HCT116 (cell line): ENCODE results near the gene LATS1.

Experiments used
- CEBPB ChIP-seq: IDR thresholded peaks from 2 replicates; pipeline ENCODE4 v1.6.1; 2012; ENCODE audit warnings: low read depth
- EGR1 ChIP-seq: IDR thresholded peaks from 2 replicates; pipeline ENCODE4 v1.6.1; 2012; ENCODE audit warnings: low read depth
- EZH2phosphoT487 ChIP-seq: fragments of 200-600 bp; IDR thresholded peaks from 2 replicates; pipeline ENCODE4 v1.6.1; 2018; ENCODE audit warnings: antibody characterized with exemption, borderline replicate concordance
- POLR2A ChIP-seq: IDR thresholded peaks from 2 replicates; pipeline ENCODE4 v1.7.0; 2011; ENCODE audit warnings: borderline replicate concordance; ENCODE audit not compliant: insufficient read depth, insufficient read length; ENCODE audit errors: extremely low read depth
- POLR2AphosphoS5 ChIP-seq: IDR thresholded peaks from 2 replicates; pipeline ENCODE4 v1.6.1; 2011; ENCODE audit warnings: mild to moderate bottlenecking, low read depth, low read length, moderate library complexity
- SRF ChIP-seq: IDR thresholded peaks from 2 replicates; pipeline ENCODE4 v1.6.1; 2012; ENCODE audit warnings: low read depth
- YY1 ChIP-seq: IDR thresholded peaks from 2 replicates; pipeline ENCODE4 v1.6.1; 2011; ENCODE audit warnings: low read length, low read depth, moderate library complexity, mild to moderate bottlenecking; ENCODE audit not compliant: insufficient replicate concordance; ENCODE audit errors: extremely low read depth
- TF ChIP-seq, protein P1 (sequence below), 3 experiments: fragments of 200-600 bp in 1 of 3; sonication (generic) in 1 of 3; IDR thresholded peaks in 2 of 3; conservative IDR thresholded peaks in 1 of 3; 2 replicates each; pipeline ENCODE4 v1.5.1; 2012 to 2017; ENCODE audit warnings: low read depth in 2 of 3, low read length in 2 of 3, antibody characterized with exemption in 1 of 3, borderline replicate concordance in 1 of 3, control low read depth in 1 of 3, mild to moderate bottlenecking in 1 of 3, mixed read lengths in 1 of 3, mixed run types in 1 of 3, moderate library complexity in 1 of 3; ENCODE audit not compliant: insufficient read depth in 1 of 3
- TF ChIP-seq, protein P2 (sequence below): IDR thresholded peaks from 2 replicates; pipeline ENCODE4 v1.6.1; 2012; ENCODE audit warnings: low read depth
- TF ChIP-seq, protein P3 (sequence below): IDR thresholded peaks from 2 replicates; pipeline ENCODE4 v1.6.1; 2012

DNA sequence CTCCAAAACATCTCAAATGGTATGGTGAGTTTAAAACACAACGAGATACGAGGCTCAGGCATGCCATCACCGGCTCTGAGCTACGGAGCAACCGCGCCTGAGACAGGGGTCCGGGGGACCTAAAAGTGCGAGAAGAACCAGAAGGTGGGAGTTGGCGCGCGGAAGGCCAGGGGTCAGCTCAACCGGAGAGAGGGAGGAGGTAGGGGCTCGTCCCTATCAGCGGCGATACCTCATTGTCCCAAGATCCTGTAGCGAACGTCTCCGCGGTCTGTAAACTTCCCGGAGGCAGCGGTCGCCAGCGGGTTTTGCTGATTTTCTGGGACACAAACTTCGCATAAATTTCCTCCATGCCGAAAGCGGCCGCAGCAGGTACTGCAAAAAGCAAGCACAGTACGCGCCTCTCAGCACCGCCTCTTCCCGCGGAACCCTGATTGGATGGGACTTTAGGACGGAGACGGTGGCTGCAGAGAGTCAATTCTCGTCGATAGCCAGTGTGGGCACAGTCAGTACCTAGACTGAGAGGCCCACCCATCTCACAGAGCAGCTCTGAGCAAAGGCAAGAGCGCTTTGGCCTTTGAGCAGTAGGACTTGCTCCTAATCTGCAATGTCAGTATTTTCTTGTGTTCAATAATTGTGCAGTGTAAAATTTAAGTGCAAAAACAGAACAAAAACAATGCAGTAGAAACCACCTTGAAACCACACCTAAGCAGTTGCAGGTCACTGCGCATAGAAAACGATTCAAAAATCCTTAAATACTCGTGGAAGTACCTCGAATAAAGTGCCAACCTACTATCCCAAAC, 28.4 kb upstream of the LATS1 start, which contains the start of gene NUP43:
- TF ChIP-seq, protein P1, sequence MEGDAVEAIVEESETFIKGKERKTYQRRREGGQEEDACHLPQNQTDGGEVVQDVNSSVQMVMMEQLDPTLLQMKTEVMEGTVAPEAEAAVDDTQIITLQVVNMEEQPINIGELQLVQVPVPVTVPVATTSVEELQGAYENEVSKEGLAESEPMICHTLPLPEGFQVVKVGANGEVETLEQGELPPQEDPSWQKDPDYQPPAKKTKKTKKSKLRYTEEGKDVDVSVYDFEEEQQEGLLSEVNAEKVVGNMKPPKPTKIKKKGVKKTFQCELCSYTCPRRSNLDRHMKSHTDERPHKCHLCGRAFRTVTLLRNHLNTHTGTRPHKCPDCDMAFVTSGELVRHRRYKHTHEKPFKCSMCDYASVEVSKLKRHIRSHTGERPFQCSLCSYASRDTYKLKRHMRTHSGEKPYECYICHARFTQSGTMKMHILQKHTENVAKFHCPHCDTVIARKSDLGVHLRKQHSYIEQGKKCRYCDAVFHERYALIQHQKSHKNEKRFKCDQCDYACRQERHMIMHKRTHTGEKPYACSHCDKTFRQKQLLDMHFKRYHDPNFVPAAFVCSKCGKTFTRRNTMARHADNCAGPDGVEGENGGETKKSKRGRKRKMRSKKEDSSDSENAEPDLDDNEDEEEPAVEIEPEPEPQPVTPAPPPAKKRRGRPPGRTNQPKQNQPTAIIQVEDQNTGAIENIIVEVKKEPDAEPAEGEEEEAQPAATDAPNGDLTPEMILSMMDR (IDR thresholded peaks at IDR 0.05 in 2 of 3, conservative IDR thresholded peaks at IDR 0.05 in 1 of 3; ENCODE audit: borderline replicate concordance in 1 of 3, insufficient read depth in 1 of 3, low read depth in 2 of 3, low read length in 2 of 3), result peak in 2 of 3 experiments; percentile 50 to 55; a peak in 4 of 6 replicates
- TF ChIP-seq POLR2A, result peak; percentile 32
- peak; percentile 77 for TF ChIP-seq YY1
- no peak for TF ChIP-seq EZH2phosphoT487
- TF ChIP-seq POLR2AphosphoS5, result peak; percentile 91
- TF ChIP-seq CEBPB, result no peak
- TF ChIP-seq, protein P2, sequence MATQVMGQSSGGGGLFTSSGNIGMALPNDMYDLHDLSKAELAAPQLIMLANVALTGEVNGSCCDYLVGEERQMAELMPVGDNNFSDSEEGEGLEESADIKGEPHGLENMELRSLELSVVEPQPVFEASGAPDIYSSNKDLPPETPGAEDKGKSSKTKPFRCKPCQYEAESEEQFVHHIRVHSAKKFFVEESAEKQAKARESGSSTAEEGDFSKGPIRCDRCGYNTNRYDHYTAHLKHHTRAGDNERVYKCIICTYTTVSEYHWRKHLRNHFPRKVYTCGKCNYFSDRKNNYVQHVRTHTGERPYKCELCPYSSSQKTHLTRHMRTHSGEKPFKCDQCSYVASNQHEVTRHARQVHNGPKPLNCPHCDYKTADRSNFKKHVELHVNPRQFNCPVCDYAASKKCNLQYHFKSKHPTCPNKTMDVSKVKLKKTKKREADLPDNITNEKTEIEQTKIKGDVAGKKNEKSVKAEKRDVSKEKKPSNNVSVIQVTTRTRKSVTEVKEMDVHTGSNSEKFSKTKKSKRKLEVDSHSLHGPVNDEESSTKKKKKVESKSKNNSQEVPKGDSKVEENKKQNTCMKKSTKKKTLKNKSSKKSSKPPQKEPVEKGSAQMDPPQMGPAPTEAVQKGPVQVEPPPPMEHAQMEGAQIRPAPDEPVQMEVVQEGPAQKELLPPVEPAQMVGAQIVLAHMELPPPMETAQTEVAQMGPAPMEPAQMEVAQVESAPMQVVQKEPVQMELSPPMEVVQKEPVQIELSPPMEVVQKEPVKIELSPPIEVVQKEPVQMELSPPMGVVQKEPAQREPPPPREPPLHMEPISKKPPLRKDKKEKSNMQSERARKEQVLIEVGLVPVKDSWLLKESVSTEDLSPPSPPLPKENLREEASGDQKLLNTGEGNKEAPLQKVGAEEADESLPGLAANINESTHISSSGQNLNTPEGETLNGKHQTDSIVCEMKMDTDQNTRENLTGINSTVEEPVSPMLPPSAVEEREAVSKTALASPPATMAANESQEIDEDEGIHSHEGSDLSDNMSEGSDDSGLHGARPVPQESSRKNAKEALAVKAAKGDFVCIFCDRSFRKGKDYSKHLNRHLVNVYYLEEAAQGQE, result no peak
- TF ChIP-seq SRF, result no peak
- TF ChIP-seq, protein P3, sequence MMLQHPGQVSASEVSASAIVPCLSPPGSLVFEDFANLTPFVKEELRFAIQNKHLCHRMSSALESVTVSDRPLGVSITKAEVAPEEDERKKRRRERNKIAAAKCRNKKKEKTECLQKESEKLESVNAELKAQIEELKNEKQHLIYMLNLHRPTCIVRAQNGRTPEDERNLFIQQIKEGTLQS, result no peak
- TF ChIP-seq EGR1, result no peak
